HG02610 (cell line): ENCODE measurements around the gene GNL3L.
"Not testable (repeated sequence)": the region's sequence is repeated elsewhere in the genome, so short reads cannot be mapped to it uniquely, and the experiment has no call there.

Experiments
- ATAC-seq: cut with Tn5 transposase; IDR thresholded peaks from one replicate; pipeline ENCODE4 v1.9.1; 2021; ENCODE audit warnings: mild to moderate bottlenecking, moderate library complexity; ENCODE audit not compliant: unreplicated experiment

GNL3L gene

GRCh38 chrX:54551801-54552200, 21.8 kb downstream of the GNL3L start:
- no peak for ATAC-seq

- not testable (repeated sequence) for ATAC-seq
Measured at GRCh38 chrX:54555006-54555405, 25.0 kb downstream of the GNL3L start.

GRCh38 chrX:54560411-54560810, 30.4 kb downstream of the GNL3L start:
- ATAC-seq: no peak

- ATAC-seq: no peak
Measured at GRCh38 chrX:54561622-54562021, 31.6 kb downstream of the GNL3L start.

GRCh38 chrX:54564936-54565335, 34.9 kb downstream of the GNL3L start:
- no peak for ATAC-seq

- no peak for ATAC-seq
Measured at GRCh38 chrX:54570332-54570731, 40.3 kb downstream of the GNL3L start.

- ATAC-seq: not testable (repeated sequence)
Measured at GRCh38 chrX:54572641-54573040, 42.6 kb downstream of the GNL3L start.

GRCh38 chrX:54597728-54598127, 67.7 kb downstream of the GNL3L start:
- ATAC-seq: no peak

GRCh38 chrX:54602563-54602962, 72.5 kb downstream of the GNL3L start:
- no peak for ATAC-seq
